Left lung (tissue), 10 donors: ENCODE data around the gene ATRIP. TPM values are rescaled to one million over a fixed set of nuclear protein-coding genes. Genes with fewer than 3 reads are reported as not detected.

Experiments
- ATAC-seq: fragments of 200-7000 bp; cut with Tn5 transposase; one replicate; pipeline ENCODE4 v1.9.1; 2020; ENCODE audit warnings: moderate library complexity
- DNase-seq, 4 donors: peaks; one replicate each; pipeline ENCODE4 v3.0.0-alpha.2; 2013 to 2020
- H3K27ac ChIP-seq, 2 donors: fragments of 200-600 bp; sonication (generic) in 1 of 2; one replicate each; pipeline versions ENCODE4 v1.5.0 to v1.8.0; 2020 to 2021
- H3K27me3 ChIP-seq, 2 donors: fragments of 200-600 bp; sonication (generic) in 1 of 2; one replicate each; pipeline versions ENCODE4 v1.5.0 to v1.8.0; 2020 to 2021
- H3K36me3 ChIP-seq, 2 donors: fragments of 200-600 bp; sonication (generic) in 1 of 2; one replicate each; pipeline versions ENCODE4 v1.5.0 to v1.8.0; 2020 to 2021
- H3K4me1 ChIP-seq, 2 donors: fragments of 200-600 bp; one replicate each; pipeline ENCODE4 v1.8.0; 2021
- H3K4me3 ChIP-seq, 2 donors: fragments of 200-600 bp; sonication (generic) in 1 of 2; one replicate each; pipeline versions ENCODE4 v1.5.0 to v1.8.0; 2020 to 2021; ENCODE audit warnings: mild to moderate bottlenecking in 1 of 2
- H3K9me3 ChIP-seq, 2 donors: fragments of 200-600 bp; sonication (generic) in 1 of 2; one replicate each; pipeline versions ENCODE4 v1.5.0 to v1.8.0; 2020 to 2021
- CTCF ChIP-seq, 2 donors: fragments of 200-600 bp; sonication (generic) in 1 of 2; IDR thresholded peaks; one replicate each; pipeline versions ENCODE4 v1.5.0 to v1.8.0; 2021; ENCODE audit warnings: antibody characterized with exemption in 2 of 2
- intact Hi-C, 2 donors: fragments of 100-400 bp; cut with DNase I; formaldehyde crosslinking; loops; one replicate each; pipeline versions ENCODE4 v1.11.2 to v1.14.2; 2022
- polyA plus RNA-seq, 6 donors: library from polyadenylated mRNA; unstranded; fragments of 120-200 nt; gene quantifications; one replicate each; pipeline ENCODE4 v1.2.1, GENCODE V29; 2013; ENCODE audit not compliant: insufficient read length in 6 of 6
- total RNA-seq, 2 donors: library from RNA; stranded (reverse); fragmentation: NEBNext Ultra II Directional; extraction: Animal tissue kit (Norgen Biotek cat#: 25700); gene quantifications; one replicate each; pipeline ENCODE4 v1.2.1, GENCODE V29; 2021
- donor health status: DM: no; HTN: yes; CAD: no.
- donor health status: DM: no; HTN: no; CAD: no.

ATRIP gene
- total and polyA plus RNA-seq, 8 donors, result 7.4 to 14.4 (median 12.0) TPM

GRCh38 chr3:48419597-48419996 is 26.9 kb upstream of the ATRIP start:
- DNase-seq, result peak in 1 of 4 donors; percentile 57
- Histone ChIP-seq H3K4me1 (no peaks in the 10 kb centered on the region), H3K27me3 (no peaks in the 10 kb centered on the region), H3K9me3 (no peaks in the 10 kb centered on the region), H3K36me3 (peaks cover 0 to 53% of the 10 kb centered on the region in 2 donors), H3K27ac (no peak overlapping the region), H3K4me3 (no peak overlapping the region)
- intact Hi-C loops, result no loop called here
- TF ChIP-seq CTCF (IDR thresholded peaks at IDR 0.05), result no peak
- no peak for ATAC-seq

- Histone ChIP-seq H3K36me3 (peaks cover 0 to 43% of the 10 kb centered on the region in 2 donors), H3K27ac (no peak overlapping the region), H3K27me3 (no peaks in the 10 kb centered on the region), H3K4me1 (peaks cover 4 to 9% of the 10 kb centered on the region in 2 donors), H3K4me3 (no peak overlapping the region), H3K9me3 (no peaks in the 10 kb centered on the region)
- intact Hi-C loops, result no loop called here
- TF ChIP-seq CTCF (IDR thresholded peaks at IDR 0.05), result no peak
- DNase-seq, result peak in 1 of 4 donors; percentile 69
- ATAC-seq, result no peak
Measured at GRCh38 chr3:48420561-48420960, 26.0 kb upstream of the ATRIP start.

DNA sequence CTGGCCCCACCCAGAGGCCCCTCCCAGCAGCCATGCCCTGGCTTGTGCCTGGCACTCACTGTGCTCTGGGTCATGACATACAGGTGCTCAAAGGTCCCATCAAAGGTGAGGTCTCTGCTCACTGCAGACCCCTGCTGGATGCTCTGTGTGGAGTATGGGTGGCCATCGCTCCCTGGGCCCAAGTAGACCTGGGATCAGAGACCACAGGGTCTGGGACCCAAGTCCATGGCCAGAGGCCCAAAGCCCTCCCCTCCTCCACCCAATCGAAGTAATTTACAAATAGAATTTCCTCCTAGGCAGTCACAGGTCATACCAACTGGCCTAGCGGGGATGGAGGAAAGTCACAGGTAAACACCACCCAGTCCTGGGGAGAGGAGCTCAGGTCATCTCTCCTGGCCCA is 24.3 kb upstream of the ATRIP start:
- peaks cover 0 to 34% of the 10 kb centered on the region in 2 donors for H3K36me3 ChIP-seq
- peak in 1 of 4 donors; percentile 43 for DNase-seq
- H3K4me1 ChIP-seq, result peaks cover 19 to 21% of the 10 kb centered on the region in 2 donors
- no peak overlapping the region for H3K27ac ChIP-seq
- no peaks in the 10 kb centered on the region for H3K27me3 ChIP-seq
- intact Hi-C loops, result no loop called here
- no peak for TF ChIP-seq CTCF (IDR thresholded peaks at IDR 0.05)
- no peak overlapping the region for H3K4me3 ChIP-seq
- H3K9me3 ChIP-seq, result no peaks in the 10 kb centered on the region
- ATAC-seq, result no peak

GRCh38 chr3:48422681-48423080 is 23.9 kb upstream of the ATRIP start:
- Histone ChIP-seq H3K27me3 (no peaks in the 10 kb centered on the region), H3K36me3 (peaks cover 0 to 30% of the 10 kb centered on the region in 2 donors), H3K27ac (no peak overlapping the region), H3K4me1 (peaks cover 23 to 25% of the 10 kb centered on the region in 2 donors), H3K9me3 (no peaks in the 10 kb centered on the region), H3K4me3 (no peak overlapping the region)
- DNase-seq (peak in 1 of 4 donors; percentile 38), ATAC-seq (no peak)
- no peak for TF ChIP-seq CTCF (IDR thresholded peaks at IDR 0.05)
- intact Hi-C loops, result no loop called here

- Histone ChIP-seq H3K27ac (no peak overlapping the region), H3K4me1 (peaks cover 27 to 32% of the 10 kb centered on the region in 2 donors), H3K27me3 (peaks cover 0 to 5% of the 10 kb centered on the region in 2 donors), H3K36me3 (peaks cover 0 to 23% of the 10 kb centered on the region in 2 donors), H3K4me3 (no peak overlapping the region), H3K9me3 (no peaks in the 10 kb centered on the region)
- ATAC-seq (no peak), DNase-seq (no peak)
- intact Hi-C loops, result no loop called here
- TF ChIP-seq CTCF (IDR thresholded peaks at IDR 0.05), result no peak
Measured at GRCh38 chr3:48423241-48423882, 23.2 kb upstream of the ATRIP start.
